Stomach (tissue), 4 donors: Measurements from ENCODE around the gene NLGN1.
A peak's percentile ranks its signal among the peaks of the same experiment; 100 is the strongest.

Experiments
- CTCF ChIP-seq, 7 experiments: fragments of 450-650 bp in 4 of 7; fragments of 200-600 bp in 3 of 7; sonication (generic) in 3 of 7; IDR thresholded peaks; one replicate each; pipeline ENCODE4 v1.5.1; 2016 to 2019; ENCODE audit warnings: antibody characterized with exemption in 7 of 7, control low read depth in 2 of 7, mild to moderate bottlenecking in 1 of 7
- EP300 ChIP-seq: sonication (generic); formaldehyde crosslinking; IDR thresholded peaks from one replicate; pipeline ENCODE4 v1.6.1; 2017; ENCODE audit warnings: antibody characterized with exemption
- POLR2A ChIP-seq, 4 donors: fragments of 450-650 bp; IDR thresholded peaks; one replicate each; pipeline ENCODE4 v1.6.1; 2016; ENCODE audit warnings: antibody characterized with exemption in 4 of 4, control low read depth in 2 of 4, mild to moderate bottlenecking in 1 of 4, moderate library complexity in 1 of 4
- POLR2AphosphoS5 ChIP-seq, 3 donors: sonication (generic); formaldehyde crosslinking; IDR thresholded peaks; one replicate each; pipeline ENCODE4 v1.6.1; 2016; ENCODE audit warnings: antibody characterized with exemption in 3 of 3

GRCh38 chr3:173584093-173584837 is 186.7 kb downstream of the NLGN1 start:
- TF ChIP-seq CTCF (IDR thresholded peaks at IDR 0.05) (peak in 4 of 7 experiments; percentile 31 to 63 (median 56)), EP300 (no peak), POLR2A (IDR thresholded peaks at IDR 0.05) (no peak), POLR2AphosphoS5 (IDR thresholded peaks at IDR 0.05) (no peak)
